Sigmoid colon (tissue), 7 donors: Measurements from ENCODE around the gene PMM1. TPM values are rescaled to one million over a fixed set of nuclear protein-coding genes. Genes with fewer than 3 reads are reported as not detected.

Experiments used
- DNase-seq: peaks from one replicate; pipeline ENCODE4 v3.0.0-alpha.2; 2019
- H3K27ac ChIP-seq, 4 donors: fragments of 200-600 bp; sonication (generic); one replicate each; pipeline ENCODE4 v1.5.1; 2016 to 2019; ENCODE audit warnings: mild to moderate bottlenecking in 1 of 4
- H3K27me3 ChIP-seq, 3 donors: fragments of 200-600 bp; sonication (generic); one replicate each; pipeline ENCODE4 v1.5.1; 2019; ENCODE audit warnings: mild to moderate bottlenecking in 1 of 3
- H3K36me3 ChIP-seq, 4 donors: fragments of 200-600 bp; sonication (generic); one replicate each; pipeline ENCODE4 v1.5.1; 2016 to 2019
- H3K4me1 ChIP-seq, 4 donors: fragments of 200-600 bp; sonication (generic); one replicate each; pipeline ENCODE4 v1.5.1; 2017 to 2019
- H3K4me3 ChIP-seq, 4 donors: fragments of 200-600 bp; sonication (generic); one replicate each; pipeline ENCODE4 v1.5.1; 2017 to 2019; ENCODE audit warnings: mild to moderate bottlenecking in 2 of 4, moderate library complexity in 1 of 4
- H3K9me3 ChIP-seq, 4 donors: fragments of 200-600 bp in 3 of 4; sonication (generic) in 3 of 4; one replicate each; pipeline versions ENCODE4 v1.5.1 to v1.6.1; 2013 to 2019
- EP300 ChIP-seq, 4 donors: sonication (generic); formaldehyde crosslinking; IDR thresholded peaks; one replicate each; pipeline ENCODE4 v1.6.1; 2017; ENCODE audit warnings: antibody characterized with exemption in 4 of 4
- POLR2A ChIP-seq, 2 donors: fragments of 450-650 bp; IDR thresholded peaks; one replicate each; pipeline ENCODE4 v1.6.1; 2016; ENCODE audit warnings: antibody characterized with exemption in 2 of 2, mild to moderate bottlenecking in 2 of 2, moderate library complexity in 2 of 2
- POLR2AphosphoS5 ChIP-seq, 4 donors: sonication (generic); formaldehyde crosslinking; IDR thresholded peaks; one replicate each; pipeline ENCODE4 v1.6.1; 2017; ENCODE audit warnings: antibody characterized with exemption in 4 of 4
- WGBS, 2 donors: extraction: QIAGEN DNeasy Blood & Tissue Kit; methylation state at CpG; one replicate each; pipeline ENCODE4 v1.1.7; 2013; 5-methylcytosine and 5-hydroxymethylcytosine counted together
- intact Hi-C: fragments of 100-400 bp; cut with DNase I; formaldehyde crosslinking; loops from one replicate; pipeline ENCODE4 v1.15.1; 2023
- polyA plus RNA-seq, 3 donors: library from polyadenylated mRNA; stranded (reverse); fragments of 200-250 nt; gene quantifications; one replicate each; pipeline ENCODE4 v1.2.3, GENCODE V29; 2013
- total RNA-seq, 4 donors: library from RNA; depleted of rRNA; stranded (reverse); fragments of >200 nt; gene quantifications; one replicate each; pipeline ENCODE4 v1.1.0, GENCODE V29; 2016
- TF ChIP-seq, protein P1 (sequence below), 4 experiments: fragments of 450-650 bp in 3 of 4; fragments of 200-600 bp in 1 of 4; IDR thresholded peaks; one replicate each; pipeline ENCODE4 v1.5.1; 2016 to 2019; ENCODE audit warnings: antibody characterized with exemption in 4 of 4, mild to moderate bottlenecking in 3 of 4, moderate library complexity in 2 of 4
- donor health status: healthy with polysubstance abuse.
- donor health status: Bipolar disorder and iron deficiency.
- donor health status: healthy.

Gene PMM1
- total and polyA plus RNA-seq, 7 donors, result 35.0 to 102 (median 52.4) TPM

- H3K4me1 ChIP-seq, result peaks cover 0 to 25% (median 21%) of the 10 kb centered on the region in 4 donors
- H3K27me3 ChIP-seq, result no peaks in the 10 kb centered on the region
- no peak for DNase-seq
- peak overlapping the region; percentile 28 to 66 (median 52) for H3K27ac ChIP-seq
- no peaks in the 10 kb centered on the region for H3K9me3 ChIP-seq
- no peak overlapping the region for H3K4me3 ChIP-seq
- intact Hi-C loops, result no loop called here
- H3K36me3 ChIP-seq, result peaks cover 0 to 21% (median 0%) of the 10 kb centered on the region in 4 donors
- TF ChIP-seq POLR2AphosphoS5 (IDR thresholded peaks at IDR 0.05), result peak in 2 of 4 donors; percentile 8 to 24
- no peak for TF ChIP-seq POLR2A (IDR thresholded peaks at IDR 0.05)
- 88 to 90% methylated on average over 8 of the region's 8 CpGs for WGBS, 2 donors
Observed at GRCh38 chr22:41538583-41538982, 51.1 kb downstream of the PMM1 start.

GRCh38 chr22:41537203-41537602, 52.4 kb downstream of the PMM1 start:
- Histone ChIP-seq H3K36me3 (peaks cover 0 to 23% (median 1%) of the 10 kb centered on the region in 4 donors), H3K27ac (no peak overlapping the region), H3K4me3 (no peak overlapping the region), H3K9me3 (no peaks in the 10 kb centered on the region), H3K4me1 (peaks cover 0 to 21% (median 17%) of the 10 kb centered on the region in 4 donors), H3K27me3 (no peaks in the 10 kb centered on the region)
- 90 to 94% methylated on average over 3 of the region's 3 CpGs for WGBS, 2 donors
- TF ChIP-seq EP300 (IDR thresholded peaks at IDR 0.05), result no peak
- TF ChIP-seq POLR2AphosphoS5 (IDR thresholded peaks at IDR 0.05), result no peak
- intact Hi-C loops, result no loop called here
- DNase-seq, result no peak

- intact Hi-C loops, result no loop called here
- Histone ChIP-seq H3K9me3 (no peaks in the 10 kb centered on the region), H3K4me3 (no peak overlapping the region), H3K4me1 (peaks cover 0 to 13% (median 11%) of the 10 kb centered on the region in 4 donors), H3K36me3 (peaks cover 10 to 36% (median 11%) of the 10 kb centered on the region in 4 donors), H3K27ac (no peak overlapping the region), H3K27me3 (no peaks in the 10 kb centered on the region)
- WGBS, 2 donors, result 90 to 93% methylated on average over 5 of the region's 5 CpGs
- no peak for DNase-seq
- TF ChIP-seq, protein P1, sequence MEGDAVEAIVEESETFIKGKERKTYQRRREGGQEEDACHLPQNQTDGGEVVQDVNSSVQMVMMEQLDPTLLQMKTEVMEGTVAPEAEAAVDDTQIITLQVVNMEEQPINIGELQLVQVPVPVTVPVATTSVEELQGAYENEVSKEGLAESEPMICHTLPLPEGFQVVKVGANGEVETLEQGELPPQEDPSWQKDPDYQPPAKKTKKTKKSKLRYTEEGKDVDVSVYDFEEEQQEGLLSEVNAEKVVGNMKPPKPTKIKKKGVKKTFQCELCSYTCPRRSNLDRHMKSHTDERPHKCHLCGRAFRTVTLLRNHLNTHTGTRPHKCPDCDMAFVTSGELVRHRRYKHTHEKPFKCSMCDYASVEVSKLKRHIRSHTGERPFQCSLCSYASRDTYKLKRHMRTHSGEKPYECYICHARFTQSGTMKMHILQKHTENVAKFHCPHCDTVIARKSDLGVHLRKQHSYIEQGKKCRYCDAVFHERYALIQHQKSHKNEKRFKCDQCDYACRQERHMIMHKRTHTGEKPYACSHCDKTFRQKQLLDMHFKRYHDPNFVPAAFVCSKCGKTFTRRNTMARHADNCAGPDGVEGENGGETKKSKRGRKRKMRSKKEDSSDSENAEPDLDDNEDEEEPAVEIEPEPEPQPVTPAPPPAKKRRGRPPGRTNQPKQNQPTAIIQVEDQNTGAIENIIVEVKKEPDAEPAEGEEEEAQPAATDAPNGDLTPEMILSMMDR (IDR thresholded peaks at IDR 0.05), result no peak
- TF ChIP-seq EP300 (IDR thresholded peaks at IDR 0.05) (no peak), POLR2AphosphoS5 (IDR thresholded peaks at IDR 0.05) (no peak), POLR2A (IDR thresholded peaks at IDR 0.05) (no peak)
Observed at GRCh38 chr22:41535244-41535643, 54.4 kb downstream of the PMM1 start.

DNA sequence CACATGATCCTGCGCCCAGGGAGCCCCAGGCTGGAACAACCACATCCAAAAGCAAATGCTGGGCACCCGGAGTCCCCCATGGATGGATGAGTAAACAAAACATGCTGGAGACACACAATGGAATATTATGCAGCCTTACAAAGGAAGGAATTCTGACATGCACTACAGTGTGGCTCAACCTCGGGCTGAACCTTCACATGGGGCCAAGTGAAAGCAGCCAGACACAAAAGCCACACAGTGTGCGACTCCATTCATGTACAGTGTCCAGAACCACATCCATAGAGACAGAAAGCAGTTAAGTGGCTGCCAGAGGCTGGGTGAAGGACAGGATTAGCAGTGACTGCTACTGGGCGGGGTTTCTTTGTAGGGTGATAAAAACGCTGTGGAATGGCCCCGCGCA, 55.4 kb downstream of the PMM1 start:
- no peaks in the 10 kb centered on the region for H3K9me3 ChIP-seq
- peaks cover 11 to 39% (median 15%) of the 10 kb centered on the region in 4 donors for H3K36me3 ChIP-seq
- no peak for DNase-seq
- intact Hi-C loops, result no loop called here
- TF ChIP-seq POLR2AphosphoS5 (IDR thresholded peaks at IDR 0.05) (peak in 2 of 4 donors; percentile 35 to 45), POLR2A (IDR thresholded peaks at IDR 0.05) (no peak)
- H3K4me3 ChIP-seq, result no peak overlapping the region
- peaks cover 0 to 13% (median 11%) of the 10 kb centered on the region in 4 donors for H3K4me1 ChIP-seq
- peak overlapping the region in 3 of 4 donors; percentile 67 to 72 (median 68) for H3K27ac ChIP-seq
- no peaks in the 10 kb centered on the region for H3K27me3 ChIP-seq
- WGBS, 2 donors, result 78 to 93% methylated on average over 8 of the region's 8 CpGs

DNA sequence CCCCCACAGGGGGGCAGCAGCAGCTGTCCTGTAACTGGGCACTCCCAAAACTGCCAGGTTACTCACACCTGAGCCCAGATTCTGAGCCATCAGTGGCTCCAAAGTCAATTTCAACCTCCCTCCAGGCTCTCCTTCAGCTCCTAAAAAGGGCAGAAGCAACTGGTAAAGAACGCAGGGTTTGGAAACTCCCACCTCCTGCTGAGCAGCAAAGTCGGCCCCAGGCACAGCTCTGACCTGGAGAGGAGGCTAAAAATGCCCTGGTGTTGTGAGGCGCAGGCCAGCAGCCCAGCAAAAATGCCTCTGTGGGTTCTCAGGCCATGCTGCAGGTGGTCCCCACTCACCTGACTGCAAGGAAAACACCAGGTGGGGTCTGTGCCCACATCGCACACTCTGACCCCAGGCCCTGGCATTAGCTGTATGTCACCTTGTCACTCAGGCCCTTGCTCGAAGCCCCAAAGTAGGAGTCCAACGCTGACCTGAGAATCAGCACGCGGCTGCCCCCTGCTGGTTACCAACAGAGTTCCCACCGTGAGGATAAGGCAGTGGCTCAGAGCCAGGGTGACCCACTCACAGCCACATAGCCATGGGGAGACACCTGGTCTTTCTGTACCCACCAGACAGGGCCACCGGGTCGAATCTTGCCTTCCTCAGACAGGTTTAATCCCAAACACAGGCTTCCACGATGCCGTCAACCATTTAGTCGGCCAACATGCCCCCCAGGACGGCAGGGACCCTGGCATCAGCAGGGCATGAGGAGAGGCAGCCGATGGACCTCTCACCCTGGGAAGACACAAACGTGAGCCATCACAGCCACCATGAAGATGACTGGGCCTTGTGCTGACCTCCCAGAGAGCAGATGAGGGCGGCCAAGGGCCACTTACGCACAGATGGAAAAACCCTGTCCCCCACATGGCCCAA, 56.5 kb downstream of the PMM1 start:
- no peaks in the 10 kb centered on the region for H3K9me3 ChIP-seq

More for the DNA sequence above, 56.5 kb downstream of the PMM1 start:
- Histone ChIP-seq H3K27ac (peak overlapping the region; percentile 67 to 72 (median 69)), H3K36me3 (peaks cover 14 to 50% (median 25%) of the 10 kb centered on the region in 4 donors), H3K4me3 (no peak overlapping the region), H3K27me3 (no peaks in the 10 kb centered on the region), H3K4me1 (peaks cover 0 to 13% (median 11%) of the 10 kb centered on the region in 4 donors)
- peak; percentile 87 for DNase-seq
- intact Hi-C loops, result no loop called here
- WGBS, 2 donors, result 58 to 65% methylated on average over 19 of the region's 19 CpGs
- TF ChIP-seq POLR2AphosphoS5 (IDR thresholded peaks at IDR 0.05) (peak in 2 of 4 donors; percentile 21 to 33), EP300 (IDR thresholded peaks at IDR 0.05) (no peak), POLR2A (IDR thresholded peaks at IDR 0.05) (no peak)
- TF ChIP-seq, protein P1 (IDR thresholded peaks at IDR 0.05), result peak; percentile 56 to 81 (median 72)
